GM06990 (cell line): ENCODE data around the gene PHLDB1.

Experiments
- DNase-seq: peaks from one replicate; pipeline ENCODE4 v3.0.0-alpha.2; 2011; ENCODE audit not compliant: insufficient read length; ENCODE audit errors: extremely low read depth
- H3K27me3 ChIP-seq: replicated peaks from 2 replicates; pipeline ENCODE4 v1.6.0; 2011; ENCODE audit warnings: low read length; ENCODE audit not compliant: control insufficient read depth, insufficient read depth
- H3K36me3 ChIP-seq: 2 replicates; pipeline ENCODE4 v1.5.1; 2011; ENCODE audit warnings: low read length; ENCODE audit not compliant: control insufficient read depth, insufficient read depth
- H3K4me3 ChIP-seq: replicated peaks from 2 replicates; pipeline ENCODE4 v1.5.1; 2011; ENCODE audit warnings: low read depth, mild to moderate bottlenecking, control low read depth, low read length
- CTCF ChIP-seq: IDR thresholded peaks from 2 replicates; pipeline ENCODE4 v1.5.1; 2011; ENCODE audit warnings: low read length, control low read depth, mild to moderate bottlenecking, inconsistent platforms; ENCODE audit not compliant: insufficient read depth, poor library complexity, severe bottlenecking

PHLDB1 gene

GRCh38 chr11:118643995-118644345 is 36.6 kb downstream of the PHLDB1 start:
- H3K4me3 ChIP-seq, result no peak overlapping the region
- no peaks in the 10 kb centered on the region; the same call in 1 of the 2 replicates for H3K27me3 ChIP-seq
- no peak for TF ChIP-seq CTCF
- no peak for DNase-seq
- no peaks in the 10 kb centered on the region for H3K36me3 ChIP-seq

- TF ChIP-seq CTCF, result no peak
- no peak for DNase-seq
- H3K4me3 ChIP-seq, result no peak overlapping the region
- no peaks in the 10 kb centered on the region for H3K36me3 ChIP-seq
- H3K27me3 ChIP-seq, result no peaks in the 10 kb centered on the region; the same call in 1 of the 2 replicates
These were observed 37.1 kb downstream of the PHLDB1 start for GRCh38 chr11:118644496-118644895.

GRCh38 chr11:118645066-118645715 is 37.8 kb downstream of the PHLDB1 start:
- no peaks in the 10 kb centered on the region for H3K36me3 ChIP-seq
- no peak for DNase-seq
- no peaks in the 10 kb centered on the region; the same call in 1 of the 2 replicates for H3K27me3 ChIP-seq
- no peak overlapping the region for H3K4me3 ChIP-seq
- no peak for TF ChIP-seq CTCF

- H3K4me3 ChIP-seq, result no peak overlapping the region
- TF ChIP-seq CTCF, result no peak
- H3K27me3 ChIP-seq, result no peaks in the 10 kb centered on the region; the same call in 1 of the 2 replicates
- no peaks in the 10 kb centered on the region for H3K36me3 ChIP-seq
- no peak for DNase-seq
These were observed 39.0 kb downstream of the PHLDB1 start for GRCh38 chr11:118646393-118646792.

GRCh38 chr11:118648291-118648690 is 40.9 kb downstream of the PHLDB1 start:
- no peak for TF ChIP-seq CTCF
- H3K27me3 ChIP-seq, result no peaks in the 10 kb centered on the region; the same call in 1 of the 2 replicates
- no peak for DNase-seq
- H3K4me3 ChIP-seq, result no peak overlapping the region
- H3K36me3 ChIP-seq, result no peaks in the 10 kb centered on the region

GRCh38 chr11:118649941-118650340 is 42.5 kb downstream of the PHLDB1 start:
- no peak for DNase-seq
- no peak for TF ChIP-seq CTCF
- Histone ChIP-seq H3K4me3 (no peak overlapping the region), H3K27me3 (no peaks in the 10 kb centered on the region; the same call in 1 of the 2 replicates), H3K36me3 (no peaks in the 10 kb centered on the region)
